Effector CD8-positive, alpha-beta T cell (primary cell): ENCODE results near the gene CHD1.

Source experiments
- DNase-seq: peaks from one replicate; lab custom pipeline; 2025; lab: John Stamatoyannopoulos, UW

The CHD1 gene

GRCh38 chr5:98936948-98937715 lies 8.3 kb upstream of the CHD1 start:
- DNase-seq: no peak

- no peak for DNase-seq
These were observed 6.4 kb upstream of the CHD1 start for GRCh38 chr5:98935206-98935605.

DNA sequence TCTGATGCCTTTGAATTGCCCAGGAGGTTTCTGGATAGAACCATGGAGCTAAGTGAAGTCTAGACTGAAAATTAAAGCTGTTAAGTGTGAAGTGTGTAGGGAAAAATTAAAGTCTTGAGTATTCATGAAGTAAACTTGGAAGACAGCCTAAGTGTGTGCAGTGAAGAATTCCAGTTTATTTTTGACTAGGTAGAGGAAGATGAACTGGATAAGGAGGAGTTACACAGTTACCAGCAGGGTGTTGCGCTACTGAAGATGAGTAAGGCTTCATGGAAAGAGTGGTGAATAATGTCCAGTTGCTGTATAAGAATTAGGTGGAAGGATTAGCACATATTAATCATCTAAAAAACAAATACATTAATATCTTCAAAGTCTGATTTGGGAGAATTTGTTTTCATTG lies 5.7 kb upstream of the CHD1 start:
- no peak for DNase-seq

DNA sequence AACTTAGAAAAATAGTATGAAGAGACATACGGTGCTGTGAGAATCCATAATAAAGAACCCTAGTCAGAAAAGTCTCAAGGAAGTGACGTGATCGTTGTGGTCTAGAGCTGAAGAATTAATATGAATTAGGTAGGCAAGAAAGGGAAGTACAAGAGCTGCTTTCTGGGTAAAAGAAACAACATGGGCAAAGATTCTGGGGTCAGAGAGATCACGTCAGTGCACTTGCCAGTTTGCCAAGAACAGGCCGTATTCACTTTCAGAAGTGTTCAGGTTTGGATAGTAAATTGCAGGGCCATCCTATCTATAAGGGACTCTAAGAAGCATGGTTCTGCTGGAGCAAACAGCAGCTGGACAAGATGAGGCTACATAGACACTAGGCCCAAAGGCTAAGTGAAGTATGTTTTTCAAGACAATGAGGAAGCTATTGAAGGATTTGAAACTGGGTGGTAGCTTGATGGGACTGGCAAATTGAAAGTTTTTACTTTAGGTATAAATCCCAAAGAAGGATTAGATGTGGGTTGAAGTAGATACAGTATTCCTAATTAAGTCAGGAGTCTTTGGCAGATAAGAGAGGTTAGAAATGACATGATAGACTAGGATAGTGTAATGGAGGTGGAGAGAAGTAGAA lies 4.8 kb upstream of the CHD1 start:
- no peak for DNase-seq

DNA sequence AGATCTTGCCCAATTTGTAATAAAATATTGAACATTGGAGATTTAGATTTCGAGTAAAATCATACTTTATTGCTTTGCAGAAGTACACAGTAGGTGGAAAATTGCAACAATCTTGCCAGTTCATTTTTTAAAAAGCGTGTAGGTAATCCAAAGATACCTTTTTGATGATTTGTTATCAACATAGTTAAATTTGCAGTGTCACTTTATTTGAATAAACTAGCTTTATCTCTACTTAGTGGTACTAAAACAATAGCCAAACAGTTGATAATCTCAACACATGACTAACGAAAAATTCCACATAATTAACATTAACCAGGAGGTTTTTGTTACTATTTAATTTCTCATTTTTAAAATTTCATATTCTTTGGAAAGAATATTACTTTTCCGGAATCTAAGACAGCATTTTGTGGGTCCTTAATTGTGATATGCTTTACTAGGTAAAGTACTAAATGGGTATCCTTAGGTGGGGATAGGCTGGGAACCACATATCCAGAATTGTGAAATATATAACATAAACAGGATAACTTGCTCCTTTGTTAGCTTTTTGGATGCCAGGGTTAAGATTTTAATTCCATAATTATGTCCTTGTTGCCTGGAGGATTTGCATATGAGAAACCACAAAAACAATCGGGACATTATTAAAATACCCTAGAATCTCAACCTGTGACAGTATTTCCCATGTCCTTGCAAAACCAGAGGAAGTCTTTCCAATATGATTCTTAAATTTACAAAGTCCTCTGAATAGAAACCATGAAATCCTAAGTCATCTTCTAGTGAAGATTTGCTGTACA lies 2.4 kb upstream of the CHD1 start:
- no peak for DNase-seq

DNA sequence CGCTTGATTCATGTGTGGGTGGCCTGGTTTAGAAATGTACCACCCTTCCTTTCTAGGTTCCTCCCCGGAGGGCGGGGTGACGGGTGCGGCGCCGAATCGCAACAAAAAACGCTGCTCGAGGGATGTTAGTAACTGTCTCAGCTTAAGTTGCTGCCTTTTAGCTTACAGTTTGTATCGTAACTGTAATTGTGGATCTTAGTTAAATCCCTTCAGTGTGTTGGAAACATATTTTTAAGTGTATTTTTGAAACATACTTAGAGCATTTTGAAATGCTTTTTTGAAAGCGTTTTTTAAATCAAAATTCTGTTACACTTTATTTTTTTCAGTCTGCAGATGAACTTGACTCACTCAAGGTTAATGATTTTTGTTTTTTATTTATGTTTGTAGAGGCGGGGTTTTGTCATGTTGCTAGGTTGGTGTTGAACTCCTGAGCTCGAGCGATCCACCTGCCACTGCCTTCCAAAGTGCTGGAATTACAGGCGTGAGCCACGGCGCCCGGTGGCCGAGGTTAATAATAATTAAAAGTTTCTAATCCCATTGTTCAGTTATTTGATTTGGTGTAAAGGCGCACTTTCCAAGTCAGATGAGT lies 997 bp upstream of the CHD1 start:
- no peak for DNase-seq

- peak; percentile 28 for DNase-seq
These were observed 576 bp downstream of the CHD1 start for GRCh38 chr5:98927989-98928872.

DNA sequence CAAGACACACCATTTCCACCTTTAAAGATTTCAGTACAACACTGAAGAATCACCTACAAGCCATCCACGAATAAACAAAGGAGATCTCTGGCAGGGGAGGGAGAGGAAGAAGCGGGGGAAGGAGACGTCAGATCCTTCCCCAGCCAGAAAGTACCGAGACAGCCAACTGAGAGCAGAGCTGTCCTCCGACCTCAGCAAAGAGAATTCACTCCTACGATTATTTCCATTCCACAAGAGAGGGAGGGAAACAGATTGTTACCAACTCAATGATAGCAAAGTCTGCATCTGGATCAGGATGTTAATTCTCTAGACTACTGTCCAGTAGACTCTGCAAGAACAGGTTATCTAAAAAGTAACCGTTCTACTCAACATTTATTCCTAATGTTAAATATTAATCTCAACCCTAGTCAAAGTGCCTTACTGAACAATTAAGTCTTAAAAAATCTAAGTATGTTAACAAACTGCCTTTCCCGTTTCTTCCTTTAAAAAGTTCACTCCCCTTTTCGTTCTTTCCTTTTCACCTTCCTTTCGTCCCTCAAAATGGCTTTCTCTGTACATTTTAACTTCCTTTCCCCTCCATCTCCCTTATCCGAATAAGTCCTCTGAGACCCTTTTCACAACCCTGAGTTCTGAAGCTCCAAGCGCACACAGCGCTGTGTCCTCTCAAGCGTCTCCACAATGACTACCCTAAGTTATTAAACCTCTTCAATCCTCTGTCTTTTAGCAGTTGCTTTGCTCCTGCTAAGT lies 1.4 kb downstream of the CHD1 start:
- DNase-seq: peak; percentile 54

GRCh38 chr5:98923966-98924365 lies 4.8 kb downstream of the CHD1 start:
- DNase-seq: no peak

GRCh38 chr5:98921947-98922505 lies 6.8 kb downstream of the CHD1 start:
- no peak for DNase-seq

GRCh38 chr5:98917433-98917832 lies 11.4 kb downstream of the CHD1 start:
- no peak for DNase-seq

DNA sequence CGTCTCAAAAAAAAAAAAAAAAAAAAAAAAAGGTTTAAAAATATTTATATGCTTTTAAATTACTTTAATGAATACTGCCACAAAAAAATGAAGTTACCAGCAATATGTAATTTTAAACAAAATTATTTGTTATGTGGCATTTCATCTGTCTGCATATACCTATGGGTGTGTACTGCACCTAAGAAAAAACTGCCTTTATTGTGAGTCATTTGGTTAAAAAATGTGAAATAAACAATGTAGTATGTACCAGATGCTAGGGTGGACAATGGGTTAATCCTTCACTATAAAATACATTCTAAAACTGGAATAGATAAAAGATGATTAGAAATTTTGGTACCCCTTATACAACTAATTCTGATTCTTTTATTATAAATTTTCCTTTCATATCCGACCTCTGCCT lies 12.3 kb downstream of the CHD1 start:
- no peak for DNase-seq

DNA sequence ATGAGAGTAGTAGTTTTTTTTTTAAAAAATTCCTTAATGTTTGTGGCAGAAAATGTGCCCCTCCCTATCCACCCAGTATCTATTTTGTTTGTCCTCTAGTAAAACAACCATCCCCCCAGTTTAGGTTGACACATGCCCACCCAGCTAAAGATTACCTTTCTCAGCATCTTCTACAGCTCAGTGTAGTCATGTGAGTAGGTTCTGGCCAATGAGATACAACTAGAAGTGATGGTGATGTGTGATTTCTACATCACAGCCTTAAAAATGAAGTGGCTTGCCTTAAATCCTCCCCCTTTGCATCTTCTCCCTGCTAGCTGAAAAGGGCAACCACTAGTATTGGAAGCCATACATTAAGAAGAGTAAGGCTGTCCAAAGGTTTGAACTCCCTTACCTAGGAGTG lies 14.9 kb downstream of the CHD1 start:
- DNase-seq: no peak

GRCh38 chr5:98911280-98912040 lies 17.3 kb downstream of the CHD1 start:
- no peak for DNase-seq

GRCh38 chr5:98909363-98909762 lies 19.4 kb downstream of the CHD1 start:
- no peak for DNase-seq

GRCh38 chr5:98907951-98908350 lies 20.9 kb downstream of the CHD1 start:
- no peak for DNase-seq

GRCh38 chr5:98906756-98907355 lies 22.0 kb downstream of the CHD1 start:
- DNase-seq: no peak

- no peak for DNase-seq
These were observed 22.7 kb downstream of the CHD1 start for GRCh38 chr5:98905857-98906688.
